Measurements from ENCODE around the gene SP140.

- TF ChIP-seq CTCF (IDR thresholded peaks at IDR 0.05; ENCODE audit: low read length) (no peak), EZH2 (optimal IDR thresholded peaks at IDR 0.05; ENCODE audit: low read depth, low read length) (no peak), EZH2phosphoT487 (IDR thresholded peaks at IDR 0.05; ENCODE audit: low read length) (no peak)
These were observed 92.9 kb downstream of the SP140 start for GRCh38 chr2:230318190-230319121.
